Measurements from ENCODE around the gene C16orf92. TPM values are rescaled to one million over a fixed set of nuclear protein-coding genes. Genes with fewer than 3 reads are reported as not detected.

Gene C16orf92
- total and polyA plus RNA-seq, 2 of the 13 experiments (the other 11 are each of a cell fraction or from before 2014, with no cell fraction given): not detected

DNA sequence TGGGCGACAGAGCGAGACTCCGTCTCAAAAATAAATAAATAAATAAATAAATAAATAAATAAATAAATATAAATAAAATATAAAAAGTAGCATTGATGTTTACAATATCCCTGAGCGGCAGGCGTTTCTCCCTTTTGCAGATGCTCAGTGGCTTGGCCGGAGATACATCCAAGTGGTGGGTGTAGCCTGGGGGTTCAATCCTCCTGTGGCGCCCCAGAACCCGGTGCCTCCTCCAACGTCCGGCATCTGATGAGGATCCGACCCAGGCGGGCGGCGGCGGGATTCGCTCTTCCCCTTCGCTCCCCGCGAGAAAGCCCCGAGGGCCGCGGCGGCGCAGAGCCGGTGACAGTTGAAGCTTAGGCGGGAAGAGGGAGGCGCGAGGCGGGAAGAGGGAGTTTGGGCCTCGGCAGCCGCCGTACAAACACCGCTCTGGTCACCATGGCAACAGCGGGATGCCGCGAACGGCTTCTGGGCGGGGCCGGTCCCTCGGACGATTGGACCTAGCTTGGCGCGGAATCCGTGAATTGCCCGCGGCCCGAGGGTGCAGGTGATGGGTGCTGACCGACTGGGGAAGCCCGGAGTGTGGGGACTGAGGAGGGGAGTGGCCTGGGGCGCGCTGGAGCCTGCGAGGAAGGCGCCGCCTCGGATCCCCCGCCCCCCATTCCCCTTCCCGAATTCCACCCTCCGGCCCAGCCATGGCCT, 29.8 kb downstream of the C16orf92 start (continued):
- no peak; the same call in 1 of the 2 replicates for TF ChIP-seq MAF1 (CRISPR knock-in tag; IDR thresholded peaks at IDR 0.05; ENCODE audit: borderline replicate concordance)
- TF ChIP-seq, protein P1, sequence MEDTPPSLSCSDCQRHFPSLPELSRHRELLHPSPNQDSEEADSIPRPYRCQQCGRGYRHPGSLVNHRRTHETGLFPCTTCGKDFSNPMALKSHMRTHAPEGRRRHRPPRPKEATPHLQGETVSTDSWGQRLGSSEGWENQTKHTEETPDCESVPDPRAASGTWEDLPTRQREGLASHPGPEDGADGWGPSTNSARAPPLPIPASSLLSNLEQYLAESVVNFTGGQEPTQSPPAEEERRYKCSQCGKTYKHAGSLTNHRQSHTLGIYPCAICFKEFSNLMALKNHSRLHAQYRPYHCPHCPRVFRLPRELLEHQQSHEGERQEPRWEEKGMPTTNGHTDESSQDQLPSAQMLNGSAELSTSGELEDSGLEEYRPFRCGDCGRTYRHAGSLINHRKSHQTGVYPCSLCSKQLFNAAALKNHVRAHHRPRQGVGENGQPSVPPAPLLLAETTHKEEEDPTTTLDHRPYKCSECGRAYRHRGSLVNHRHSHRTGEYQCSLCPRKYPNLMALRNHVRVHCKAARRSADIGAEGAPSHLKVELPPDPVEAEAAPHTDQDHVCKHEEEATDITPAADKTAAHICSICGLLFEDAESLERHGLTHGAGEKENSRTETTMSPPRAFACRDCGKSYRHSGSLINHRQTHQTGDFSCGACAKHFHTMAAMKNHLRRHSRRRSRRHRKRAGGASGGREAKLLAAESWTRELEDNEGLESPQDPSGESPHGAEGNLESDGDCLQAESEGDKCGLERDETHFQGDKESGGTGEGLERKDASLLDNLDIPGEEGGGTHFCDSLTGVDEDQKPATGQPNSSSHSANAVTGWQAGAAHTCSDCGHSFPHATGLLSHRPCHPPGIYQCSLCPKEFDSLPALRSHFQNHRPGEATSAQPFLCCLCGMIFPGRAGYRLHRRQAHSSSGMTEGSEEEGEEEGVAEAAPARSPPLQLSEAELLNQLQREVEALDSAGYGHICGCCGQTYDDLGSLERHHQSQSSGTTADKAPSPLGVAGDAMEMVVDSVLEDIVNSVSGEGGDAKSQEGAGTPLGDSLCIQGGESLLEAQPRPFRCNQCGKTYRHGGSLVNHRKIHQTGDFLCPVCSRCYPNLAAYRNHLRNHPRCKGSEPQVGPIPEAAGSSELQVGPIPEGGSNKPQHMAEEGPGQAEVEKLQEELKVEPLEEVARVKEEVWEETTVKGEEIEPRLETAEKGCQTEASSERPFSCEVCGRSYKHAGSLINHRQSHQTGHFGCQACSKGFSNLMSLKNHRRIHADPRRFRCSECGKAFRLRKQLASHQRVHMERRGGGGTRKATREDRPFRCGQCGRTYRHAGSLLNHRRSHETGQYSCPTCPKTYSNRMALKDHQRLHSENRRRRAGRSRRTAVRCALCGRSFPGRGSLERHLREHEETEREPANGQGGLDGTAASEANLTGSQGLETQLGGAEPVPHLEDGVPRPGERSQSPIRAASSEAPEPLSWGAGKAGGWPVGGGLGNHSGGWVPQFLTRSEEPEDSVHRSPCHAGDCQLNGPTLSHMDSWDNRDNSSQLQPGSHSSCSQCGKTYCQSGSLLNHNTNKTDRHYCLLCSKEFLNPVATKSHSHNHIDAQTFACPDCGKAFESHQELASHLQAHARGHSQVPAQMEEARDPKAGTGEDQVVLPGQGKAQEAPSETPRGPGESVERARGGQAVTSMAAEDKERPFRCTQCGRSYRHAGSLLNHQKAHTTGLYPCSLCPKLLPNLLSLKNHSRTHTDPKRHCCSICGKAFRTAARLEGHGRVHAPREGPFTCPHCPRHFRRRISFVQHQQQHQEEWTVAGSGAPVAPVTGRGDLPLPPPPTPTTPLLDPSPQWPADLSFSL (CRISPR knock-in tag; IDR thresholded peaks at IDR 0.05): peak; percentile 64; the same call in 1 of the 2 replicates
- TF ChIP-seq, protein P2, sequence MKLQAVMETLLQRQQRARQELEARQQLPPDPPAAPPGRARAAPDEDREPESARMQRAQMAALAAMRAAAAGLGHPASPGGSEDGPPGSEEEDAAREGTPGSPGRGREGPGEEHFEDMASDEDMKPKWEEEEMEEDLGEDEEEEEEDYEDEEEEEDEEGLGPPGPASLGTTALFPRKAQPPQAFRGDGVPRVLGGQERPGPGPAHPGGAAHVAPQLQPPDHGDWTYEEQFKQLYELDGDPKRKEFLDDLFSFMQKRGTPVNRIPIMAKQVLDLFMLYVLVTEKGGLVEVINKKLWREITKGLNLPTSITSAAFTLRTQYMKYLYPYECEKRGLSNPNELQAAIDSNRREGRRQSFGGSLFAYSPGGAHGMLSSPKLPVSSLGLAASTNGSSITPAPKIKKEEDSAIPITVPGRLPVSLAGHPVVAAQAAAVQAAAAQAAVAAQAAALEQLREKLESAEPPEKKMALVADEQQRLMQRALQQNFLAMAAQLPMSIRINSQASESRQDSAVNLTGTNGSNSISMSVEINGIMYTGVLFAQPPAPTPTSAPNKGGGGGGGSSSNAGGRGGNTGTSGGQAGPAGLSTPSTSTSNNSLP (IDR thresholded peaks at IDR 0.05; ENCODE audit: low read depth, low read length): no peak
- no peak; the same call in 1 of the 2 replicates for TF ChIP-seq RBAK (CRISPR knock-in tag; IDR thresholded peaks at IDR 0.05)
- peak; percentile 95; the same call in 1 of the 2 replicates for TF ChIP-seq ZNF83 (CRISPR knock-in tag; IDR thresholded peaks at IDR 0.05; ENCODE audit: borderline replicate concordance)
- peak; percentile 99 for TF ChIP-seq HDAC1 (CRISPR knock-in tag; IDR thresholded peaks at IDR 0.05)
- TF ChIP-seq, protein P3, sequence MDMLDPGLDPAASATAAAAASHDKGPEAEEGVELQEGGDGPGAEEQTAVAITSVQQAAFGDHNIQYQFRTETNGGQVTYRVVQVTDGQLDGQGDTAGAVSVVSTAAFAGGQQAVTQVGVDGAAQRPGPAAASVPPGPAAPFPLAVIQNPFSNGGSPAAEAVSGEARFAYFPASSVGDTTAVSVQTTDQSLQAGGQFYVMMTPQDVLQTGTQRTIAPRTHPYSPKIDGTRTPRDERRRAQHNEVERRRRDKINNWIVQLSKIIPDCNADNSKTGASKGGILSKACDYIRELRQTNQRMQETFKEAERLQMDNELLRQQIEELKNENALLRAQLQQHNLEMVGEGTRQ (IDR thresholded peaks at IDR 0.05; ENCODE audit: low read depth, low read length): no peak
- TF ChIP-seq, protein P3 (CRISPR knock-in tag; IDR thresholded peaks at IDR 0.05; ENCODE audit: borderline replicate concordance): no peak; the same call in 1 of the 2 replicates
- TF ChIP-seq HOXA7 (CRISPR knock-in tag; IDR thresholded peaks at IDR 0.05): no peak
- TF ChIP-seq SAFB2 (CRISPR knock-in tag; IDR thresholded peaks at IDR 0.05; ENCODE audit: borderline replicate concordance, low read depth): 0 out of 2 replicates have a peak, but pooled peaks have one; percentile 40
- TF ChIP-seq HOXA9 (CRISPR knock-in tag; IDR thresholded peaks at IDR 0.05; ENCODE audit: borderline replicate concordance): peak; percentile 97
- TF ChIP-seq PHF21A (CRISPR knock-in tag; IDR thresholded peaks at IDR 0.05): peak; percentile 80; the same call in 1 of the 2 replicates
- no peak for TF ChIP-seq PCBP2 (optimal IDR thresholded peaks at IDR 0.05; ENCODE audit: low read depth, low read length, poor library complexity, severe bottlenecking)
- TF ChIP-seq PLRG1 (conservative IDR thresholded peaks at IDR 0.05): no peak
